Nephron (organoid): ENCODE data around the gene SGSH.
A peak's percentile ranks its signal among the peaks of the same experiment; 100 is the strongest.

Source experiments
- H3K27ac Mint-ChIP-seq, 3 experiments: 2 replicates each; pipeline ENCODE4 v1.8.0; 2020; ENCODE audit warnings: mixed read lengths in 3 of 3, mild to moderate bottlenecking in 2 of 3, moderate library complexity in 1 of 3
- H3K27me3 Mint-ChIP-seq: 2 replicates; pipeline ENCODE4 v1.8.0; 2021; ENCODE audit warnings: low read depth, mild to moderate bottlenecking, moderate library complexity, mixed read lengths
- H3K36me3 Mint-ChIP-seq: 2 replicates; pipeline ENCODE4 v1.8.0; 2020; ENCODE audit warnings: low read depth, mixed read lengths
- H3K4me1 Mint-ChIP-seq: 2 replicates; pipeline ENCODE4 v1.8.0; 2020; ENCODE audit warnings: mixed read lengths
- H3K4me3 Mint-ChIP-seq, 3 experiments: 2 replicates each; pipeline ENCODE4 v1.8.0; 2020; ENCODE audit warnings: mild to moderate bottlenecking in 3 of 3, mixed read lengths in 3 of 3, moderate library complexity in 2 of 3
- H3K9me3 Mint-ChIP-seq: 2 replicates; pipeline ENCODE4 v1.8.0; 2020; ENCODE audit warnings: mixed read lengths
- CTCF ChIP-seq, 3 experiments: fragments of 200-600 bp; sonication (generic); IDR thresholded peaks; one replicate each; pipeline ENCODE4 v1.5.0; 2021; ENCODE audit warnings: antibody characterized with exemption in 3 of 3; ENCODE audit not compliant: unreplicated experiment in 3 of 3

SGSH gene

DNA sequence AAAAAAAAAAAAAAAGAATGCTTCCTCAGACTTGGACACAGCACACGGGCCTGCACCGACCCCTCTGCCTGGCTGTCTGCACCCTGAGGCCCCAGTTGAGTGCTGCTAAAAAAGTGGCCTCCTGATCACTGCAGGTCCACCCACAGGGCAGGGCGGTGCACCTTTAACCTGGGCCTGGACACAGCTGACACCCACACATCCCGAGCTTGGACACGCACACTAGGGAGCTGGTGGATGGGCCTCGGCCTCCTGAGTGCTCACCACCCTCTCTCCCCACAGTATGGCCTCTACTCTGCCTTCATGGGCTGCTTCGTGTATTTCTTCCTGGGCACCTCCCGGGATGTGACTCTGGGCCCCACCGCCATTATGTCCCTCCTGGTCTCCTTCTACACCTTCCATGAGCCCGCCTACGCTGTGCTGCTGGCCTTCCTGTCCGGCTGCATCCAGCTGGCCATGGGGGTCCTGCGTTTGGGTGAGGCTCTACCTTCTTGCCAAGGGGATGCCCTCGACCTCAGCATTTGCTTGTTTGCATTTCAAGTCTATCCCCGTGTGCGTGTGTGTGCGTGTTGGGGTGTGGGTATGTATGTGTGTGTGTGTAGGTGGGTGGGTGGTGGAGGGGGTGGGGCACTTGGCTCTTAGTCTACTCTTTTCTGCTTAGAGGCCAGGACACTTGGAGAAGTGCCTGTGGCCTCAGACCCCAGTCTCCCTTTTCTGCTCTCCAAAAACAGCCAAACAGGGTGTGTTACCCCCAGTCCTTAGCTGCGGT is 2.4 kb upstream of the SGSH start:
- Mint-ChIP-seq H3K4me3 (peak overlapping the region; percentile 69 to 84 (median 80)), H3K36me3 (peaks cover 15% of the 10 kb centered on the region), H3K9me3 (no peaks in the 10 kb centered on the region), H3K27me3 (no peaks in the 10 kb centered on the region), H3K27ac (peak overlapping the region in 1 of 3 experiments; percentile 51), H3K4me1 (peaks cover 10% of the 10 kb centered on the region)
- TF ChIP-seq CTCF (IDR thresholded peaks at IDR 0.05; ENCODE audit: unreplicated experiment in 3 of 3) = no peak

DNA sequence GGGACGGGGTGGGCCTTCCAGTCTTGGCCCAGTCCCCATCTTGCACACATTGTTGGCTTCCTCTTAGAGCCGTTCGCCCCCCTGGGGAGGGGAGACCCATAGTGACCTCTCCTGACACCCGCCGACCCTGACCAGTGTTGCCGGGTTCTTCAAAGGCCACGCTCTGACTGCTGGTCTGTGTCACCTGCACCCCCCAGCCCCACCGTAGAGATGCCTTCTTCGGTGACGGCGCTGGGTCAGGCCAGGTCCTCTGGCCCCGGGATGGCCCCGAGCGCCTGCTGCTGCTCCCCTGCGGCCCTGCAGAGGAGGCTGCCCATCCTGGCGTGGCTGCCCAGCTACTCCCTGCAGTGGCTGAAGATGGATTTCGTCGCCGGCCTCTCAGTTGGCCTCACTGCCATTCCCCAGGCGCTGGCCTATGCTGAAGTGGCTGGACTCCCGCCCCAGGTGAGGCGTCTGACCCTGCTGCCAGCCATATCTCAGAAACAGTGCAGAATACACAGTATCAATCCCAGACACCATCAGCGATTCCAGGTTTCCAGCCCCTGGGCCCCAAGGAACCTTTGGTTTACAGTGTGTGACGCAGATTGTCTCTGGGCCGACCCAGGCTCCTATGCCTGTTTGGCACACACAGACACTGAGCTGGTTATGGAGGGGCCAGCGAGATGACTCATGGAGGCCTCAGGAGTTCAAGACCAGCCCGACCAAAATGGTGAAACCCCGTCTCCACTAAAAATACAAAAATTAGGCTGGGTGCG is 1.4 kb upstream of the SGSH start:
- no peaks in the 10 kb centered on the region for H3K27me3 Mint-ChIP-seq
- peak overlapping the region; percentile 88 to 91 (median 89) for H3K4me3 Mint-ChIP-seq
- H3K4me1 Mint-ChIP-seq = peaks cover 10% of the 10 kb centered on the region
- H3K36me3 Mint-ChIP-seq = peaks cover 13% of the 10 kb centered on the region
- TF ChIP-seq CTCF (IDR thresholded peaks at IDR 0.05; ENCODE audit: unreplicated experiment in 3 of 3) = no peak
- H3K9me3 Mint-ChIP-seq = no peaks in the 10 kb centered on the region
- H3K27ac Mint-ChIP-seq = peak overlapping the region in 2 of 3 experiments; percentile 59 to 75

- H3K4me1 Mint-ChIP-seq = peaks cover 10% of the 10 kb centered on the region
- H3K27ac Mint-ChIP-seq = peak overlapping the region in 2 of 3 experiments; percentile 59 to 75
- peaks cover 17% of the 10 kb centered on the region for H3K36me3 Mint-ChIP-seq
- no peak for TF ChIP-seq CTCF (IDR thresholded peaks at IDR 0.05; ENCODE audit: unreplicated experiment in 3 of 3)
- no peaks in the 10 kb centered on the region for H3K9me3 Mint-ChIP-seq
- H3K27me3 Mint-ChIP-seq = no peaks in the 10 kb centered on the region
- peak overlapping the region; percentile 88 to 91 (median 89) for H3K4me3 Mint-ChIP-seq
Observed at GRCh38 chr17:80220736-80221215, 643 bp upstream of the SGSH start.

DNA sequence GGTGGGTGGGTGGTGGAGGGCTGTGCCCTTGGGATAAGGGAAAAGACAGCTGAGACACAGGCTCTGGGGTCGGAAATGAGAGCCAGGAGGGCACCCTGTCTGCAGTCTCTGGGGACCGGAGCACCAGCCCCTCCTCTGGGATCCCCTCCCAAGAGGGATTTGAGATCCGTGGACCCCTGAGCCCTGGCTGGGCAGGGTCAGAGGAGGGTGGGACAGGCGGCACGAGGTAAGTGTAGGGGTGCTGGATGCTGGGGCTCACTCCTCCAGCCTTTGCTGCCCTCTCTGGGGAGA is 425 bp downstream of the SGSH start:
- H3K36me3 Mint-ChIP-seq = peaks cover 19% of the 10 kb centered on the region
- H3K4me3 Mint-ChIP-seq = peak overlapping the region; percentile 91 to 94 (median 91)
- H3K4me1 Mint-ChIP-seq = peaks cover 10% of the 10 kb centered on the region
- H3K27me3 Mint-ChIP-seq = no peaks in the 10 kb centered on the region
- no peaks in the 10 kb centered on the region for H3K9me3 Mint-ChIP-seq
- TF ChIP-seq CTCF (IDR thresholded peaks at IDR 0.05; ENCODE audit: unreplicated experiment in 3 of 3) = no peak
- H3K27ac Mint-ChIP-seq = peak overlapping the region; percentile 76 to 96 (median 94)

GRCh38 chr17:80219013-80219762 is 945 bp downstream of the SGSH start:
- H3K27me3 Mint-ChIP-seq = no peaks in the 10 kb centered on the region
- H3K36me3 Mint-ChIP-seq = peaks cover 17% of the 10 kb centered on the region
- TF ChIP-seq CTCF (IDR thresholded peaks at IDR 0.05; ENCODE audit: unreplicated experiment in 3 of 3) = no peak
- H3K27ac Mint-ChIP-seq = peak overlapping the region; percentile 76 to 96 (median 94)
- peak overlapping the region; percentile 91 to 94 (median 91) for H3K4me3 Mint-ChIP-seq
- no peaks in the 10 kb centered on the region for H3K9me3 Mint-ChIP-seq
- H3K4me1 Mint-ChIP-seq = peaks cover 10% of the 10 kb centered on the region
